ENCODE data around the gene ALPL.

ALPL gene

GRCh38 chr1:21621761-21622436 lies 112.7 kb downstream of the ALPL start:
- DNase-seq: no peak

GRCh38 chr1:21622466-21623315 lies 113.5 kb downstream of the ALPL start:
- DNase-seq: no peak

GRCh38 chr1:21623410-21623961 lies 114.3 kb downstream of the ALPL start:
- no peak for DNase-seq

- no peak for DNase-seq
These were observed 115.6 kb downstream of the ALPL start for GRCh38 chr1:21624571-21625389.

- no peak for DNase-seq
These were observed 116.4 kb downstream of the ALPL start for GRCh38 chr1:21625390-21626190.

- no peak for DNase-seq
These were observed 117.7 kb downstream of the ALPL start for GRCh38 chr1:21626921-21627339.

Data from bone marrow (tissue), 2 donors.